Tibial nerve (tissue), 4 donors: ENCODE measurements around the gene LIAS. TPM values are rescaled to one million over a fixed set of nuclear protein-coding genes. Genes with fewer than 3 reads are reported as not detected.

Experiments
- DNase-seq, 2 donors: peaks; one replicate each; pipeline ENCODE4 v3.0.0-alpha.2; 2019; ENCODE audit warnings: low spot score in 2 of 2
- H3K27ac ChIP-seq, 4 donors: fragments of 200-600 bp; sonication (generic) in 3 of 4; one replicate each; pipeline ENCODE4 v1.5.1; 2017 to 2019; ENCODE audit warnings: mild to moderate bottlenecking in 1 of 4
- H3K27me3 ChIP-seq, 2 donors: fragments of 200-600 bp; sonication (generic) in 1 of 2; one replicate each; pipeline versions ENCODE4 v1.5.1 to v1.6.0; 2017 to 2019
- H3K36me3 ChIP-seq, 3 donors: fragments of 200-600 bp; sonication (generic); one replicate each; pipeline ENCODE4 v1.5.1; 2018 to 2019
- H3K4me1 ChIP-seq, 4 donors: fragments of 200-600 bp; sonication (generic) in 3 of 4; one replicate each; pipeline ENCODE4 v1.5.1; 2017 to 2019
- H3K4me3 ChIP-seq, 4 donors: fragments of 200-600 bp; sonication (generic) in 3 of 4; one replicate each; pipeline ENCODE4 v1.5.1; 2017 to 2019; ENCODE audit warnings: mild to moderate bottlenecking in 1 of 4, moderate library complexity in 1 of 4
- H3K9me3 ChIP-seq, 4 donors: fragments of 200-600 bp; sonication (generic) in 3 of 4; one replicate each; pipeline ENCODE4 v1.5.1; 2017 to 2019
- EP300 ChIP-seq, 2 donors: sonication (generic); formaldehyde crosslinking; IDR thresholded peaks; one replicate each; pipeline ENCODE4 v1.6.1; 2017; ENCODE audit warnings: antibody characterized with exemption in 2 of 2, mild to moderate bottlenecking in 1 of 2
- POLR2A ChIP-seq, 2 donors: fragments of 450-650 bp; IDR thresholded peaks; one replicate each; pipeline ENCODE4 v1.6.1; 2017; ENCODE audit warnings: antibody characterized with exemption in 2 of 2, mild to moderate bottlenecking in 2 of 2, moderate library complexity in 2 of 2
- WGBS, 2 donors: methylation state at CpG; one replicate each; pipeline ENCODE4 v1.1.5; 2018; 5-methylcytosine and 5-hydroxymethylcytosine counted together
- total RNA-seq, 4 donors: library from RNA; depleted of rRNA; stranded (reverse); fragments of >200 nt; gene quantifications; one replicate each; pipeline ENCODE4 v1.1.0, GENCODE V29; 2016
- TF ChIP-seq, protein P1 (sequence below), 5 experiments: fragments of 200-600 bp in 3 of 5; fragments of 450-650 bp in 2 of 5; sonication (generic) in 3 of 5; IDR thresholded peaks; one replicate each; pipeline ENCODE4 v1.5.1; 2016 to 2019; ENCODE audit warnings: antibody characterized with exemption in 5 of 5, mild to moderate bottlenecking in 3 of 5, moderate library complexity in 2 of 5

The LIAS gene
- total RNA-seq, 4 donors from 2014 or later = 9.3 to 11.2 (median 11.0) TPM

DNA sequence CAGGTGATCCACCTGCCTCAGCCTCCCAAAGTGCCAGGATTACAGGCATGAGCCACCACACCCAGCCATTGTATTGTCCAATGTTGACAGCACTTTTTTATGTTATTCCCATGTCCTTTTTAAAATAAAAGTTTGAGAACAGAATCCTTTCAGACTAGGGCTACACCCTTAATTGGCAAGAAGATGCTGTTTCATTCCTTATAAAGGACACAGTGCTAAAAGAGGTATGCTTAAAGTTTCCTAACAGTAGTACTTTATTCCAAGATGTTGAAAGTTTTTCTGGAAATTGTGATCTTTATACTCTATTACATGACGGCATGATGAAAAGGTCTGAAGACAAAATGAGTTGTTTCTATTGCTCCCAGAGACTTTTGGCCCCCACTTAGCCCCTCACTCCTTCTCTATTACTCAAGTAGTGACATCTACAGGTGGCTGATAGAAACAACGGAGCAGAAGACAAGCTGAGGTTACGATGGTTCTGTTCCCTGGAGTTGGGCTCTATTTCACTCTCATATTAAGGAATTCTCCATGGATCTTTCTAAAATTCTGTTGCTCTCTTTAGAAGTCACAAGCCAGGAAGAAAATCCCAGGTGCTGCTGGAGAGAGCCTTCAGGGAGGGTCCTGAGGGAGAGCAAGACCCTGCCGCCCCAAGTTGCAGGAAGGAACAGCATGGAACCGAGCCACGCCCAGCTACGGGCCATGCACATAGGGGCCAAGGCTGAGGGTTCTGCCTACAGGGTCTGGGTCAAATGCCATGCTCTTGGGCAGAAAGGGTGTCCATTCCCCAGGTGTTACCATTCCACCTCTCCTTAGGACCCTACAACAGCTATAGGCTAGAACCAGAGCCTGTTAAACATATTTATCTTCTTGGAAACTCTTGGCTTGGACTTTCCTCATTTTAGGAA is 22.9 kb upstream of the LIAS start:
- no peak for TF ChIP-seq EP300 (IDR thresholded peaks at IDR 0.05)
- 58 to 68% methylated on average over 6 to 7 of the region's 7 CpGs for WGBS, 2 donors
- no peak for DNase-seq
- H3K27me3 ChIP-seq = no peaks in the 10 kb centered on the region
- H3K4me1 ChIP-seq = no peaks in the 10 kb centered on the region
- H3K36me3 ChIP-seq = no peaks in the 10 kb centered on the region
- H3K27ac ChIP-seq = no peak overlapping the region
- H3K4me3 ChIP-seq = no peak overlapping the region
- H3K9me3 ChIP-seq = no peaks in the 10 kb centered on the region

DNA sequence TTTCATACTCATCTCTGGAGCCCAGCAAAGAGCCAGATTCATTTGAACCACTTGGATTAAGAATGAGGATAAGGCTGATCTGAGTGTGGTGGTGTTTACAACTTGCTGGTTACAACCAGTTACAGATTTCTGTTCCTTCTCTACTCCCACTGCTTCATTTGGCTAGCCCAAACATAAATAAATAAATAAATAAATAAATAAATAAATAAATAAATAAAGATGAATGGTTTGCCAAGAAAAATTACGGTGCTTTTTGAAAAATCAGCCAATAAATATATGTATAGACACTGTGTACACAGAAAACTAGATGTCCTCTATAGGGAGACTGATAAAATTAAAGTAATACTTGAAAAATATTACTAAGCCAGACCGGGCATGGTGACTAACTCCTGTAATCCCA is 17.3 kb upstream of the LIAS start:
- 81 to 94% methylated on average over 2 of the region's 2 CpGs for WGBS, 2 donors

DNA sequence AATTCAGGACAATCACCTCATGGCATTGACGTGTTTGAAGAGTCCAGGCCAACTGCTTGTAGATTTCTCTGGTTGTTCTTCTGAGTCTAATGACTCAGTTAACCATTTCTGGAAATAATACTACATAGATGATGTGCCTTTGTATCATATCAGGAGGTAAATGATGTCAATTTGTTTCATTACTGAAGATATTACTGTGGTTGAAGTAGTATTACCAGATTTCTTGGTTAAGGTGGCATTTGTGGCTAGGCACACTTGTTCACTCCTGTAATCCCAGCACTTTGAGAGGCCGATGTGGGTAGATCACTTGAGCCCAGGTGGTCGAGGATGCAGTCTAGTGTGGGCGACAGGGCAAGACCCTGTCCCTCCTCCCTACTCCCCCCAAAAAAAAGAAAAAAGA is 15.9 kb upstream of the LIAS start:
- peaks cover 0 to 9% (median 2%) of the 10 kb centered on the region in 4 donors for H3K4me1 ChIP-seq
- no peak overlapping the region for H3K27ac ChIP-seq
- no peaks in the 10 kb centered on the region for H3K36me3 ChIP-seq
- H3K27me3 ChIP-seq = no peaks in the 10 kb centered on the region
- no peak overlapping the region for H3K4me3 ChIP-seq
- no peak for DNase-seq
- WGBS, 2 donors = 84 to 87% methylated on average over 4 of the region's 4 CpGs
- TF ChIP-seq, protein P1, sequence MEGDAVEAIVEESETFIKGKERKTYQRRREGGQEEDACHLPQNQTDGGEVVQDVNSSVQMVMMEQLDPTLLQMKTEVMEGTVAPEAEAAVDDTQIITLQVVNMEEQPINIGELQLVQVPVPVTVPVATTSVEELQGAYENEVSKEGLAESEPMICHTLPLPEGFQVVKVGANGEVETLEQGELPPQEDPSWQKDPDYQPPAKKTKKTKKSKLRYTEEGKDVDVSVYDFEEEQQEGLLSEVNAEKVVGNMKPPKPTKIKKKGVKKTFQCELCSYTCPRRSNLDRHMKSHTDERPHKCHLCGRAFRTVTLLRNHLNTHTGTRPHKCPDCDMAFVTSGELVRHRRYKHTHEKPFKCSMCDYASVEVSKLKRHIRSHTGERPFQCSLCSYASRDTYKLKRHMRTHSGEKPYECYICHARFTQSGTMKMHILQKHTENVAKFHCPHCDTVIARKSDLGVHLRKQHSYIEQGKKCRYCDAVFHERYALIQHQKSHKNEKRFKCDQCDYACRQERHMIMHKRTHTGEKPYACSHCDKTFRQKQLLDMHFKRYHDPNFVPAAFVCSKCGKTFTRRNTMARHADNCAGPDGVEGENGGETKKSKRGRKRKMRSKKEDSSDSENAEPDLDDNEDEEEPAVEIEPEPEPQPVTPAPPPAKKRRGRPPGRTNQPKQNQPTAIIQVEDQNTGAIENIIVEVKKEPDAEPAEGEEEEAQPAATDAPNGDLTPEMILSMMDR (IDR thresholded peaks at IDR 0.05) = no peak
- TF ChIP-seq POLR2A (IDR thresholded peaks at IDR 0.05) (no peak), EP300 (IDR thresholded peaks at IDR 0.05) (no peak)
- no peaks in the 10 kb centered on the region for H3K9me3 ChIP-seq

More for the DNA sequence above, 17.3 kb upstream of the LIAS start:
- Histone ChIP-seq H3K4me3 (no peak overlapping the region), H3K36me3 (no peaks in the 10 kb centered on the region), H3K27me3 (no peaks in the 10 kb centered on the region), H3K27ac (no peak overlapping the region), H3K9me3 (no peaks in the 10 kb centered on the region), H3K4me1 (no peaks in the 10 kb centered on the region)
- DNase-seq = no peak
- TF ChIP-seq EP300 (IDR thresholded peaks at IDR 0.05) (no peak), POLR2A (IDR thresholded peaks at IDR 0.05) (no peak)
- TF ChIP-seq, protein P1 (IDR thresholded peaks at IDR 0.05) = no peak

DNA sequence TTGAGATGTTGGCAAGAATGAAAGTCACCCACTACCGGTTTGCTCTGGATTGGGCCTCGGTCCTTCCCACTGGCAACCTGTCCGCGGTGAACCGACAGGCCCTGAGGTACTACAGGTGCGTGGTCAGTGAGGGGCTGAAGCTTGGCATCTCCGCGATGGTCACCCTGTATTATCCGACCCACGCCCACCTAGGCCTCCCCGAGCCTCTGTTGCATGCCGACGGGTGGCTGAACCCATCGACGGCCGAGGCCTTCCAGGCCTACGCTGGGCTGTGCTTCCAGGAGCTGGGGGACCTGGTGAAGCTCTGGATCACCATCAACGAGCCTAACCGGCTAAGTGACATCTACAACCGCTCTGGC is 12.4 kb upstream of the LIAS start:
- TF ChIP-seq POLR2A (IDR thresholded peaks at IDR 0.05) = no peak
- TF ChIP-seq, protein P1 (IDR thresholded peaks at IDR 0.05) = no peak
- no peak for TF ChIP-seq EP300 (IDR thresholded peaks at IDR 0.05)
- Histone ChIP-seq H3K4me1 (peaks cover 0 to 9% (median 2%) of the 10 kb centered on the region in 4 donors), H3K36me3 (peaks cover 0 to 30% (median 0%) of the 10 kb centered on the region in 3 donors), H3K27ac (no peak overlapping the region), H3K27me3 (no peaks in the 10 kb centered on the region), H3K9me3 (no peaks in the 10 kb centered on the region), H3K4me3 (peak overlapping the region in 2 of 4 donors; percentile 40 to 46)
- WGBS, 2 donors = 84 to 96% methylated on average over 18 to 20 of the region's 20 CpGs
- no peak for DNase-seq

DNA sequence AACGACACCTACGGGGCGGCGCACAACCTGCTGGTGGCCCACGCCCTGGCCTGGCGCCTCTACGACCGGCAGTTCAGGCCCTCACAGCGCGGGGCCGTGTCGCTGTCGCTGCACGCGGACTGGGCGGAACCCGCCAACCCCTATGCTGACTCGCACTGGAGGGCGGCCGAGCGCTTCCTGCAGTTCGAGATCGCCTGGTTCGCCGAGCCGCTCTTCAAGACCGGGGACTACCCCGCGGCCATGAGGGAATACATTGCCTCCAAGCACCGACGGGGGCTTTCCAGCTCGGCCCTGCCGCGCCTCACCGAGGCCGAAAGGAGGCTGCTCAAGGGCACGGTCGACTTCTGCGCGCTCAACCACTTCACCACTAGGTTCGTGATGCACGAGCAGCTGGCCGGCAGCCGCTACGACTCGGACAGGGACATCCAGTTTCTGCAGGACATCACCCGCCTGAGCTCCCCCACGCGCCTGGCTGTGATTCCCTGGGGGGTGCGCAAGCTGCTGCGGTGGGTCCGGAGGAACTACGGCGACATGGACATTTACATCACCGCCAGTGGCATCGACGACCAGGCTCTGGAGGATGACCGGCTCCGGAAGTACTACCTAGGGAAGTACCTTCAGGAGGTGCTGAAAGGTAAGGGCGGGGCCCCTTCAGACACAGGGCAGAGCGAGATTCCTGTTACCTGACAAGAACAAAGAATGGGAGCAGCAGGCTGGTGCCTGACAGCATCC is 11.8 kb upstream of the LIAS start:
- TF ChIP-seq EP300 (IDR thresholded peaks at IDR 0.05) (no peak), POLR2A (IDR thresholded peaks at IDR 0.05) (no peak)
- TF ChIP-seq, protein P1 (IDR thresholded peaks at IDR 0.05) = peak in 2 of 5 experiments; percentile 21 to 25
- Histone ChIP-seq H3K4me1 (peaks cover 0 to 9% (median 2%) of the 10 kb centered on the region in 4 donors), H3K9me3 (no peaks in the 10 kb centered on the region), H3K36me3 (peaks cover 0 to 35% (median 2%) of the 10 kb centered on the region in 3 donors), H3K4me3 (peak overlapping the region; percentile 20 to 46 (median 32)), H3K27me3 (no peaks in the 10 kb centered on the region), H3K27ac (peak overlapping the region in 2 of 4 donors; percentile 4 to 21)
- 9 to 11% methylated on average over 23 to 39 of the region's 61 CpGs for WGBS, 2 donors
- DNase-seq = no peak
